Osteocyte (in vitro differentiated cells): Measurements from ENCODE around the gene OR9A2. TPM values are rescaled to one million over a fixed set of nuclear protein-coding genes. Genes with fewer than 3 reads are reported as not detected.

ENCODE experiments used
- DNase-seq: peaks from one replicate; pipeline ENCODE4 v3.0.0; 2021; ENCODE audit warnings: mixed read lengths; ENCODE audit not compliant: unreplicated experiment; ENCODE audit errors: extremely low spot score
- H3K27ac Mint-ChIP-seq: one replicate; pipeline ENCODE4 v1.8.0; 2021; ENCODE audit warnings: mild to moderate bottlenecking, mixed read lengths; ENCODE audit not compliant: unreplicated experiment
- H3K27me3 Mint-ChIP-seq: one replicate; pipeline ENCODE4 v1.8.0; 2021; ENCODE audit warnings: mixed read lengths; ENCODE audit not compliant: unreplicated experiment
- H3K36me3 Mint-ChIP-seq: one replicate; pipeline ENCODE4 v1.8.0; 2021; ENCODE audit warnings: mixed read lengths; ENCODE audit not compliant: unreplicated experiment
- H3K4me1 Mint-ChIP-seq: one replicate; pipeline ENCODE4 v1.8.0; 2021; ENCODE audit warnings: mixed read lengths; ENCODE audit not compliant: unreplicated experiment
- H3K4me3 Mint-ChIP-seq: one replicate; pipeline ENCODE4 v1.8.0; 2021; ENCODE audit warnings: mild to moderate bottlenecking, moderate library complexity, mixed read lengths; ENCODE audit not compliant: unreplicated experiment
- H3K9me3 Mint-ChIP-seq: one replicate; pipeline ENCODE4 v1.8.0; 2021; ENCODE audit warnings: mixed read lengths; ENCODE audit not compliant: unreplicated experiment
- long read RNA-seq: library from polyadenylated mRNA; unstranded; transcript quantifications from one replicate; pipeline ENCODE4 v2.0.0, GENCODE V29; 2021
- total RNA-seq: library from RNA; stranded (reverse); gene quantifications from 2 replicates; pipeline ENCODE4 v1.2.1, GENCODE V29; 2021
- TF ChIP-seq, protein P1 (sequence below): fragments of 200-600 bp; sonication (generic); IDR thresholded peaks from 2 replicates; pipeline ENCODE4 v1.5.0; 2021; ENCODE audit warnings: antibody characterized with exemption, mild to moderate bottlenecking, moderate library complexity

OR9A2 gene, protein sequence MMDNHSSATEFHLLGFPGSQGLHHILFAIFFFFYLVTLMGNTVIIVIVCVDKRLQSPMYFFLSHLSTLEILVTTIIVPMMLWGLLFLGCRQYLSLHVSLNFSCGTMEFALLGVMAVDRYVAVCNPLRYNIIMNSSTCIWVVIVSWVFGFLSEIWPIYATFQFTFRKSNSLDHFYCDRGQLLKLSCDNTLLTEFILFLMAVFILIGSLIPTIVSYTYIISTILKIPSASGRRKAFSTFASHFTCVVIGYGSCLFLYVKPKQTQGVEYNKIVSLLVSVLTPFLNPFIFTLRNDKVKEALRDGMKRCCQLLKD
- total RNA-seq, result not detected in 2 replicates
- long read RNA-seq, result 0 reads

DNA sequence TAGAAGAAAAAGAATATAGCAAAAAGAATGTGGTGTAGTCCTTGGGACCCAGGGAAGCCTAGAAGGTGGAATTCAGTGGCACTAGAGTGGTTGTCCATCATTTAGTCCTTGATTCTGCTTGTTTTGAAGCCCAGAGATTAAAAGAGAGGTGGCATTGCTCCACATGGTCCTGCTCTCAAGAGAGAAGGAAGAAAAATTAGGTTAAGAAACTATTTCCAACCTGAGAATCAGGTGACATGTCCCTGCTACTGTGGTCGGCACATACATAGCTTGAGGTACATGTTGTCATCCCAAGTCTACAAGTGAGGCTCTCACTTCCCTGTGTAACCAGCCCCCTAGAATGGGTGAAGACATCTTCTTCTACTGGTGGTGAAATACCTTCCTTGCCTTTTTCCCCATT, at the start of gene OR9A2:
TSS of gene OR9A2 (minus strand) at position 101 of the 400 bp plus-strand sequence. CDS start at position 101, 0 bp downstream.
- Mint-ChIP-seq H3K4me1 (peaks cover 12% of the 10 kb centered on the region), H3K4me3 (no peak within 1 kb of the TSS), H3K27ac (no peak within 1 kb of the TSS), H3K36me3 (no peaks in the 10 kb centered on the region), H3K9me3 (no peaks in the 10 kb centered on the region), H3K27me3 (peaks cover 4% of the 10 kb centered on the region)
- TF ChIP-seq, protein P1, sequence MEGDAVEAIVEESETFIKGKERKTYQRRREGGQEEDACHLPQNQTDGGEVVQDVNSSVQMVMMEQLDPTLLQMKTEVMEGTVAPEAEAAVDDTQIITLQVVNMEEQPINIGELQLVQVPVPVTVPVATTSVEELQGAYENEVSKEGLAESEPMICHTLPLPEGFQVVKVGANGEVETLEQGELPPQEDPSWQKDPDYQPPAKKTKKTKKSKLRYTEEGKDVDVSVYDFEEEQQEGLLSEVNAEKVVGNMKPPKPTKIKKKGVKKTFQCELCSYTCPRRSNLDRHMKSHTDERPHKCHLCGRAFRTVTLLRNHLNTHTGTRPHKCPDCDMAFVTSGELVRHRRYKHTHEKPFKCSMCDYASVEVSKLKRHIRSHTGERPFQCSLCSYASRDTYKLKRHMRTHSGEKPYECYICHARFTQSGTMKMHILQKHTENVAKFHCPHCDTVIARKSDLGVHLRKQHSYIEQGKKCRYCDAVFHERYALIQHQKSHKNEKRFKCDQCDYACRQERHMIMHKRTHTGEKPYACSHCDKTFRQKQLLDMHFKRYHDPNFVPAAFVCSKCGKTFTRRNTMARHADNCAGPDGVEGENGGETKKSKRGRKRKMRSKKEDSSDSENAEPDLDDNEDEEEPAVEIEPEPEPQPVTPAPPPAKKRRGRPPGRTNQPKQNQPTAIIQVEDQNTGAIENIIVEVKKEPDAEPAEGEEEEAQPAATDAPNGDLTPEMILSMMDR, result no peak
- DNase-seq, result no peak

- Mint-ChIP-seq H3K36me3 (no peaks in the 10 kb centered on the region), H3K27ac (no peak overlapping the region)
Observed at GRCh38 chr7:143074141-143074540, 47.2 kb upstream of the OR9A2 start.

DNA sequence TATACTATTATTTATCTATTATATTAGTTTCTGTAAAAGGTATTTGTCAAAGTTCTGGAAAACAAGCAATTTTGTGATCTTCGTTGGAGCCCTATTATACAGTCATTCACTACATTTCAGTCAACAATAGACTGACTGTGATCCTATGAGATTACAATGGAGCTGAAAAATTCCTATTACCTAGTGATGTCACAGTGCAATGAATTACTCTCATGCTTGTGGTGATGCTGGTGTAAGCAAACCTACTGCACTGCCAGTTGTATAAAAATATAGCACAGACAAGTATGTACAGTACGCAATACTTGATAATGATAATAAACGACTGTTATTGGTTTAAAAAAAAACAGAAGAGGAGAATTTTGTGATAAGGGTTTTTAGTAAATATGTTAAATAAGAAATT, 46.6 kb upstream of the OR9A2 start:
- no peak overlapping the region for H3K27ac Mint-ChIP-seq
- H3K9me3 Mint-ChIP-seq, result no peaks in the 10 kb centered on the region
- H3K4me3 Mint-ChIP-seq, result no peak overlapping the region
- DNase-seq, result no peak
- H3K27me3 Mint-ChIP-seq, result peaks cover 15% of the 10 kb centered on the region
- H3K36me3 Mint-ChIP-seq, result no peaks in the 10 kb centered on the region
- TF ChIP-seq, protein P1, result no peak
- peaks cover 21% of the 10 kb centered on the region for H3K4me1 Mint-ChIP-seq

More at GRCh38 chr7:143074141-143074540, 47.2 kb upstream of the OR9A2 start:
- TF ChIP-seq, protein P1, result no peak
- H3K9me3 Mint-ChIP-seq, result no peaks in the 10 kb centered on the region
- H3K4me1 Mint-ChIP-seq, result peaks cover 15% of the 10 kb centered on the region
- DNase-seq, result no peak
- no peak overlapping the region for H3K4me3 Mint-ChIP-seq
- H3K27me3 Mint-ChIP-seq, result peaks cover 15% of the 10 kb centered on the region

GRCh38 chr7:143069912-143070500, 43.1 kb upstream of the OR9A2 start:
- Mint-ChIP-seq H3K4me3 (no peak overlapping the region), H3K27ac (peak overlapping the region; percentile 41), H3K9me3 (peaks cover 4% of the 10 kb centered on the region), H3K4me1 (peaks cover 25% of the 10 kb centered on the region), H3K27me3 (peaks cover 15% of the 10 kb centered on the region), H3K36me3 (no peaks in the 10 kb centered on the region)
- TF ChIP-seq, protein P1, result no peak
- no peak for DNase-seq

GRCh38 chr7:143068446-143068845, 41.5 kb upstream of the OR9A2 start:
- DNase-seq, result no peak
- no peaks in the 10 kb centered on the region for H3K36me3 Mint-ChIP-seq
- H3K9me3 Mint-ChIP-seq, result peaks cover 9% of the 10 kb centered on the region
- H3K27me3 Mint-ChIP-seq, result peaks cover 6% of the 10 kb centered on the region
- peaks cover 25% of the 10 kb centered on the region for H3K4me1 Mint-ChIP-seq
- H3K27ac Mint-ChIP-seq, result peak overlapping the region; percentile 45
- no peak overlapping the region for H3K4me3 Mint-ChIP-seq
- TF ChIP-seq, protein P1, result no peak
